NB4 (cell line): ENCODE measurements around the gene SETD3.

Source experiments
- POLR2A ChIP-seq: IDR thresholded peaks from 2 replicates; pipeline ENCODE4 v1.6.1; 2011; ENCODE audit warnings: mild to moderate bottlenecking; ENCODE audit not compliant: insufficient read length; ENCODE audit errors: extremely low read depth
- TF ChIP-seq, protein P1 (sequence below): IDR thresholded peaks from one replicate; pipeline ENCODE4 v1.5.1; 2012; ENCODE audit warnings: low read depth, low read length

DNA sequence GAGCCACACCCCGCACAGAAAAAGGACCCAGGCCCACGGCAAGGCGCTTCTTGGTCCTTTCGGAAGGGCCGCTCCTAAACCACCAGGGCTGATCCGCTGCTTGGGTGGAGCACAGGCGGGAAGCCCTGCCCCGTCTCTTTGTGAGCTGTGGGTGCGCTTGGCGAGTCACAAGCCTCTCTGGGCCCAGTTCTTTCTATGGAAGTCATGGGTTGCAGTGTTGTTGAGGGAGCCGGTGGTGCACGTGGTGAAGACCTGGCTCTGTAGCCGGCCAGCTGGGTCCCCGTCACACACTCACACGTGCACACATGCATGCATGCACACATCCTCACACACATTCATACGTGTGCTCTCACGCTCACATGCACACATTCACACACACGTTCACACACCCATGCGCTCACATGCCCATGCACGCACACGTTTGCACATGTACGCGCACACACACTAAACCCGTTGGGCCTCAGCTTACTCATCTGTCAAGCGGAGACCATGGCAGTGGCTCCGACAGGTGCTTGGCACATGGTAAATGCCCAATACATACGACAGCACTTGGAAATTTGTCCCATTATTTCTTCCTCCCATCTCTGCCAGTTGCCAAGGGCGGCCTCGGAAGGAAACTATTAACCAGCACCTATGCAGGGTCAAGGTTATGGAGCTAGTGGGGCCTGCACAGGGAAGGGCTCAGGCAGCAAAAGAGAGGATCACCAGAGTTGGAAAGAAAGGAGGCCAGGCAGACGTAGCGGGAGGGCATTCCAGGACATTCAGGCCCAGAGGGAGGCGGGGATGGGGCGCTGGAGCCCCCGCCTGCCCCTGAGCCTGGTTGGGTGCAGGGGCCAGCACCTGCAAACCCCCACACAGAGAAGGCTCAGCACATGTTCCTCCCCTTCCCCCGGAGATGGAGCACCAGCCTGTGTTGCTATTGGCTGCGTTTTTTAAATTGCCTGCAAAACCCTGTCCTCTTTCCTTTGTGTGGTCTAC lies 96.9 kb downstream of the SETD3 start:
- TF ChIP-seq, protein P1, sequence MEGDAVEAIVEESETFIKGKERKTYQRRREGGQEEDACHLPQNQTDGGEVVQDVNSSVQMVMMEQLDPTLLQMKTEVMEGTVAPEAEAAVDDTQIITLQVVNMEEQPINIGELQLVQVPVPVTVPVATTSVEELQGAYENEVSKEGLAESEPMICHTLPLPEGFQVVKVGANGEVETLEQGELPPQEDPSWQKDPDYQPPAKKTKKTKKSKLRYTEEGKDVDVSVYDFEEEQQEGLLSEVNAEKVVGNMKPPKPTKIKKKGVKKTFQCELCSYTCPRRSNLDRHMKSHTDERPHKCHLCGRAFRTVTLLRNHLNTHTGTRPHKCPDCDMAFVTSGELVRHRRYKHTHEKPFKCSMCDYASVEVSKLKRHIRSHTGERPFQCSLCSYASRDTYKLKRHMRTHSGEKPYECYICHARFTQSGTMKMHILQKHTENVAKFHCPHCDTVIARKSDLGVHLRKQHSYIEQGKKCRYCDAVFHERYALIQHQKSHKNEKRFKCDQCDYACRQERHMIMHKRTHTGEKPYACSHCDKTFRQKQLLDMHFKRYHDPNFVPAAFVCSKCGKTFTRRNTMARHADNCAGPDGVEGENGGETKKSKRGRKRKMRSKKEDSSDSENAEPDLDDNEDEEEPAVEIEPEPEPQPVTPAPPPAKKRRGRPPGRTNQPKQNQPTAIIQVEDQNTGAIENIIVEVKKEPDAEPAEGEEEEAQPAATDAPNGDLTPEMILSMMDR, result no peak
- TF ChIP-seq POLR2A, result no peak
